Heart right ventricle (tissue), 16 donors: ENCODE results near the gene CCDC88A. TPM values are rescaled to one million over a fixed set of nuclear protein-coding genes. Genes with fewer than 3 reads are reported as not detected.
"Not testable (repeated sequence)": the region's sequence is repeated elsewhere in the genome, so short reads cannot be mapped to it uniquely, and the experiment has no call there.

Source experiments
- ATAC-seq, 8 donors: fragments of 200-7000 bp; cut with Tn5 transposase; one replicate each; pipeline ENCODE4 v1.9.1; 2020; ENCODE audit warnings: mild to moderate bottlenecking in 8 of 8, moderate library complexity in 8 of 8, moderate number of reproducible peaks in 1 of 8
- DNase-seq, 2 donors: peaks; one replicate each; pipeline ENCODE4 v3.0.0-alpha.2; 2020
- H3K27ac ChIP-seq, 10 donors: fragments of 200-600 bp; sonication (generic) in 2 of 10; one replicate each; pipeline versions ENCODE4 v1.5.0 to v1.8.0; 2020 to 2022; ENCODE audit warnings: mild to moderate bottlenecking in 3 of 10
- H3K27me3 ChIP-seq, 7 donors: fragments of 200-600 bp; one replicate each; pipeline ENCODE4 v1.8.0; 2021 to 2022; ENCODE audit warnings: mild to moderate bottlenecking in 2 of 7
- H3K36me3 ChIP-seq, 9 donors: fragments of 200-600 bp; sonication (generic) in 1 of 9; one replicate each; pipeline versions ENCODE4 v1.5.0 to v1.8.0; 2020 to 2022; ENCODE audit warnings: mild to moderate bottlenecking in 2 of 9
- H3K4me1 ChIP-seq, 9 donors: fragments of 200-600 bp; sonication (generic) in 1 of 9; one replicate each; pipeline versions ENCODE4 v1.5.0 to v1.8.0; 2020 to 2022; ENCODE audit warnings: mild to moderate bottlenecking in 4 of 9
- H3K4me3 ChIP-seq, 10 donors: fragments of 200-600 bp; sonication (generic) in 2 of 10; one replicate each; pipeline versions ENCODE4 v1.5.0 to v1.8.0; 2020 to 2022; ENCODE audit warnings: mild to moderate bottlenecking in 7 of 10, moderate library complexity in 2 of 10
- H3K9me3 ChIP-seq, 11 donors: fragments of 200-600 bp in 10 of 11; sonication (generic) in 2 of 11; one replicate each; pipeline versions ENCODE4 v1.5.0 to v1.8.0; 2013 to 2022; ENCODE audit warnings: mild to moderate bottlenecking in 2 of 11, control low read depth in 1 of 11, moderate library complexity in 1 of 11
- CTCF ChIP-seq, 9 donors: fragments of 200-600 bp; sonication (generic) in 2 of 9; IDR thresholded peaks; one replicate each; pipeline versions ENCODE4 v1.5.0 to v1.8.0; 2021 to 2022; ENCODE audit warnings: antibody characterized with exemption in 9 of 9, mild to moderate bottlenecking in 5 of 9, moderate library complexity in 1 of 9
- WGBS, 2 donors: extraction: QIAGEN DNeasy Blood & Tissue Kit; methylation state at CpG; one replicate each; pipeline ENCODE4 v1.1.7; 2013; ENCODE audit warnings: inconsistent platforms in 1 of 2; 5-methylcytosine and 5-hydroxymethylcytosine counted together
- intact Hi-C, 10 donors: fragments of 100-400 bp; cut with DNase I; formaldehyde crosslinking; loops; one replicate each; pipeline versions ENCODE4 v1.11.1 to v1.14.2; 2022
- polyA plus RNA-seq, 2 donors: library from polyadenylated mRNA; stranded (reverse); fragments of 200-250 nt; gene quantifications; one replicate each; pipeline ENCODE4 v1.2.3, GENCODE V29; 2013
- total RNA-seq, 10 donors: library from RNA; stranded (reverse); fragmentation: NEBNext Ultra II Directional in 3 of 10; extraction: Animal tissue kit (Norgen Biotek cat#: 25700) in 3 of 10; gene quantifications; one replicate each; pipeline versions ENCODE4 v1.2.1 to v1.2.4, GENCODE V29; 2021 to 2023
- donor health status: Arrhythmogenic right ventricular cardiomyopathy.
- donor health status: ischemic (EF 13 %, LVEDD 7.1; RV severe dilation, severe dysfunction).
- donor health status: healthy with polysubstance abuse.
- donor health status: DM: no; HTN: yes; CAD: no.
- donor health status: DM: no; HTN: no; CAD: no.
- donor health status: ischemic (EF 25% LVEDD 6.9; RV normal size, moderate dysfunction).
- donor health status: ischemic (EF 25% LVEDD 5.7; RV mildly dilated, moderate dysfunction).
- donor health status: healthy.
- donor health status: DM: yes; HTN: yes; CAD: no.
- donor health status: Ischemic cardiomyopathy.
- donor health status: ischemic (EF 35%, LVEDD 5.7; RV mildly dilated, moderate dysfunction).
- donor health status: nonischemic (EF 11% LVEDD 7.7; RV severe dilation, severe dysfunction).
- donor health status: DM: yes; HTN: yes; CAD: no.
- donor health status: PGD.
- donor health status: ischemic (EF 29% LVEDD 5.4; RV normal size, mild dysfunction).
- donor health status: nonischemic (EF 23%, LVEDD 6.1; RV moderate dilation, normal function).

CCDC88A gene
- total and polyA plus RNA-seq, 12 donors, result 7.8 to 45.4 (median 22.6) TPM

GRCh38 chr2:55361465-55362189 lies 58.0 kb downstream of the CCDC88A start:
- ATAC-seq, result no peak
- no peak overlapping the region for H3K27ac ChIP-seq
- DNase-seq, result no peak
- intact Hi-C loops, result no loop called here
- peaks cover 0 to 10% (median 0%) of the 10 kb centered on the region in 9 donors for H3K36me3 ChIP-seq
- H3K27me3 ChIP-seq, result no peaks in the 10 kb centered on the region
- no peak overlapping the region for H3K4me3 ChIP-seq
- peaks cover 0 to 25% (median 9%) of the 10 kb centered on the region in 9 donors for H3K4me1 ChIP-seq
- WGBS, 2 donors, result 74% methylated on average over 5 of the region's 5 CpGs
- no peak for TF ChIP-seq CTCF (IDR thresholded peaks at IDR 0.05)
- no peaks in the 10 kb centered on the region for H3K9me3 ChIP-seq

- no peaks in the 10 kb centered on the region for H3K9me3 ChIP-seq
- WGBS, 2 donors, result 89 to 90% methylated on average over 1 of the region's 1 CpG
- H3K27me3 ChIP-seq, result no peaks in the 10 kb centered on the region
- ATAC-seq (no peak), DNase-seq (no peak)
- no peak overlapping the region for H3K27ac ChIP-seq
- TF ChIP-seq CTCF (IDR thresholded peaks at IDR 0.05), result no peak
- H3K4me3 ChIP-seq, result no peak overlapping the region
- H3K36me3 ChIP-seq, result peaks cover 0 to 42% (median 12%) of the 10 kb centered on the region in 9 donors
- intact Hi-C loops, result no loop called here
- peaks cover 0 to 4% (median 0%) of the 10 kb centered on the region in 9 donors for H3K4me1 ChIP-seq
Measured at GRCh38 chr2:55358451-55358850, 61.2 kb downstream of the CCDC88A start.

- H3K27ac ChIP-seq, result no peak overlapping the region
- DNase-seq, result no peak
- intact Hi-C loops, result no loop called here
- 91 to 94% methylated on average over 2 of the region's 2 CpGs for WGBS, 2 donors
- H3K4me1 ChIP-seq, result peaks cover 0 to 4% (median 0%) of the 10 kb centered on the region in 9 donors
- no peaks in the 10 kb centered on the region for H3K27me3 ChIP-seq
- no peaks in the 10 kb centered on the region for H3K9me3 ChIP-seq
- no peak for TF ChIP-seq CTCF (IDR thresholded peaks at IDR 0.05)
- no peak for ATAC-seq
- H3K4me3 ChIP-seq, result no peak overlapping the region
- H3K36me3 ChIP-seq, result peaks cover 0 to 47% (median 12%) of the 10 kb centered on the region in 9 donors
Measured at GRCh38 chr2:55357927-55358326, 61.7 kb downstream of the CCDC88A start.

GRCh38 chr2:55357164-55357563 lies 62.5 kb downstream of the CCDC88A start:
- intact Hi-C loops, result no loop called here
- no peak for DNase-seq
- no peak for ATAC-seq
- Histone ChIP-seq H3K27me3 (no peaks in the 10 kb centered on the region), H3K36me3 (peaks cover 0 to 51% (median 12%) of the 10 kb centered on the region in 9 donors), H3K4me1 (peaks cover 0 to 4% (median 0%) of the 10 kb centered on the region in 9 donors), H3K27ac (no peak overlapping the region), H3K4me3 (no peak overlapping the region), H3K9me3 (peaks cover 0 to under 1% (median 0%) of the 10 kb centered on the region in 11 donors)
- TF ChIP-seq CTCF (IDR thresholded peaks at IDR 0.05), result no peak

GRCh38 chr2:55356136-55356535 lies 63.5 kb downstream of the CCDC88A start:
- H3K27ac ChIP-seq, H3K4me3 ChIP-seq, H3K9me3 ChIP-seq, H3K4me1 ChIP-seq, DNase-seq, intact Hi-C loops, H3K27me3 ChIP-seq, ATAC-seq: not testable (repeated sequence)
- H3K36me3 ChIP-seq, result peaks cover 0 to 54% (median 12%) of the 10 kb centered on the region in 9 donors
- WGBS, 2 donors, result 100% methylated on average over 2 of the region's 2 CpGs
